Suprapubic skin (tissue), 3 donors: ENCODE results near the gene AMT.

ENCODE experiments used
- POLR2AphosphoS5 ChIP-seq, 3 donors: sonication (generic); formaldehyde crosslinking; IDR thresholded peaks; one replicate each; pipeline ENCODE4 v1.6.1; 2017; ENCODE audit warnings: antibody characterized with exemption in 3 of 3
- TF ChIP-seq, protein P1 (sequence below), 2 donors: fragments of 200-600 bp in 1 of 2; fragments of 450-650 bp in 1 of 2; sonication (generic) in 1 of 2; IDR thresholded peaks; one replicate each; pipeline ENCODE4 v1.5.1; 2016 to 2019; ENCODE audit warnings: antibody characterized with exemption in 2 of 2, mild to moderate bottlenecking in 1 of 2, moderate library complexity in 1 of 2

DNA sequence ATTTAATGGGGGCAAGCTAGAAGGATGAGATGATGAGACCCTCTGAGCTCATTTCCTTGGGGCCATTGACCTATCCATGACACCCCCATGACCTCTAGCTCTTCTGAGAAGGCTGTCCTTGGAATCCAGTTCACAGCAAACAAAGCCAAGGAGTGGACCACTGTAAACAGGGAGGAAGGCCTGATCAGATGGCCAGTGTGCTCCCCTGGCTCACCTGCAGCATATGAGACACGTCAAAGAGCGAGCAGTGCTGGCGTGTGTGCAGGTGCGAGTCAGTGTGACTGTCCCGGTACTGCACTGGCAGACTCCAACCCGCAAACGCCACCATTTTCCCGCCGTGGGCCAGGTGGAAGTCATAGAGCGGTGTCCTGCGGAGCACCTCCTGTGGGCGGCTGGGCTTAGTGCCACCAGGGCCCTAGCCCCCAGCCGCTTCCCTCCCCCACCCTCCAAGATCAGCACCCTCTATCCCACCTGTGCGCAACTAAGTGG is 339 bp downstream of the AMT start:
- TF ChIP-seq, protein P1, sequence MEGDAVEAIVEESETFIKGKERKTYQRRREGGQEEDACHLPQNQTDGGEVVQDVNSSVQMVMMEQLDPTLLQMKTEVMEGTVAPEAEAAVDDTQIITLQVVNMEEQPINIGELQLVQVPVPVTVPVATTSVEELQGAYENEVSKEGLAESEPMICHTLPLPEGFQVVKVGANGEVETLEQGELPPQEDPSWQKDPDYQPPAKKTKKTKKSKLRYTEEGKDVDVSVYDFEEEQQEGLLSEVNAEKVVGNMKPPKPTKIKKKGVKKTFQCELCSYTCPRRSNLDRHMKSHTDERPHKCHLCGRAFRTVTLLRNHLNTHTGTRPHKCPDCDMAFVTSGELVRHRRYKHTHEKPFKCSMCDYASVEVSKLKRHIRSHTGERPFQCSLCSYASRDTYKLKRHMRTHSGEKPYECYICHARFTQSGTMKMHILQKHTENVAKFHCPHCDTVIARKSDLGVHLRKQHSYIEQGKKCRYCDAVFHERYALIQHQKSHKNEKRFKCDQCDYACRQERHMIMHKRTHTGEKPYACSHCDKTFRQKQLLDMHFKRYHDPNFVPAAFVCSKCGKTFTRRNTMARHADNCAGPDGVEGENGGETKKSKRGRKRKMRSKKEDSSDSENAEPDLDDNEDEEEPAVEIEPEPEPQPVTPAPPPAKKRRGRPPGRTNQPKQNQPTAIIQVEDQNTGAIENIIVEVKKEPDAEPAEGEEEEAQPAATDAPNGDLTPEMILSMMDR (IDR thresholded peaks at IDR 0.05): no peak
- no peak for TF ChIP-seq POLR2AphosphoS5 (IDR thresholded peaks at IDR 0.05)
